ENCODE data around the gene LMTK3. TPM values are rescaled to one million over a fixed set of nuclear protein-coding genes. Genes with fewer than 3 reads are reported as not detected.

Gene LMTK3
- polyA plus RNA-seq, 1 donor: 7.2 TPM

DNA sequence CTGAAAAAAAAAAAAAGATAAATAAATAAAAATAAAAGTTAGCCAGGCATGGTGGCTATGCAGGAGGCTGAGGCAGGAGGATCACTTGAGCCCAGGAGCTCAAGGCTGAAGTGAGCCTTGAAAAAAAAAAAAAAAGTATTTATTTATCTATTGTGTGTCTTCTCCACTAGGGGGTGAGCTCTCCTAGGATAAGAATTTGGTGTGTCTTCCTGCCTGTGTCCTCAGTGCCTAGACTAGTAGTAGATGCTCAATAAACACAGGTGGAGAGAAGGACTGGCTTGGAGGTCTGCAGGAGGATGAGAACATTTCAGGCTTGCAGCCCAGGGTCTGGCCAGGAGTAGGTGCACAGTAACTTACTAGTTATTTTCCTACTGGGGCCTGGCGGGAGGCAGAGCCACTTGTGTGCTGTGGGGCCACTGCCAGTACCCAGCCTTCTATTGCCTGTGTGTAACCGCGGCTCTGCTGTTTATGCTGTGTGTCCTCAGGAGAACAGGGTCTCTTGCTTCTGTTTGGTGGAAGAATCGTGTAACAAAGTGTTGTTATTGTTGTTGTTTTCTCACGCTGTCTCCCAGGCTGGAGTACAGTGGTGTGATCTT, 5.4 kb downstream of the LMTK3 start:
- no peak overlapping the region for H3K4me3 ChIP-seq (ENCODE audit: low read length)
- no peaks in the 10 kb centered on the region for H3K9me3 ChIP-seq (ENCODE audit: control insufficient read depth, low read depth, low read length)
- H3K27ac ChIP-seq (ENCODE audit: low read length): no peak overlapping the region
- peaks cover 7% of the 10 kb centered on the region for H3K4me1 ChIP-seq (ENCODE audit: control insufficient read depth, insufficient read depth, low read length)
- no peak for DNase-seq
- peaks cover 23% of the 10 kb centered on the region for H3K27me3 ChIP-seq (ENCODE audit: control insufficient read depth, insufficient read depth, low read length)
- no CpG with 5 or more reads among the region's 5 CpGs for WGBS (ENCODE audit: insufficient coverage, low lambda C conversion rate)
- no peaks in the 10 kb centered on the region for H3K36me3 ChIP-seq (ENCODE audit: control insufficient read depth, insufficient read depth, low read length)

DNA sequence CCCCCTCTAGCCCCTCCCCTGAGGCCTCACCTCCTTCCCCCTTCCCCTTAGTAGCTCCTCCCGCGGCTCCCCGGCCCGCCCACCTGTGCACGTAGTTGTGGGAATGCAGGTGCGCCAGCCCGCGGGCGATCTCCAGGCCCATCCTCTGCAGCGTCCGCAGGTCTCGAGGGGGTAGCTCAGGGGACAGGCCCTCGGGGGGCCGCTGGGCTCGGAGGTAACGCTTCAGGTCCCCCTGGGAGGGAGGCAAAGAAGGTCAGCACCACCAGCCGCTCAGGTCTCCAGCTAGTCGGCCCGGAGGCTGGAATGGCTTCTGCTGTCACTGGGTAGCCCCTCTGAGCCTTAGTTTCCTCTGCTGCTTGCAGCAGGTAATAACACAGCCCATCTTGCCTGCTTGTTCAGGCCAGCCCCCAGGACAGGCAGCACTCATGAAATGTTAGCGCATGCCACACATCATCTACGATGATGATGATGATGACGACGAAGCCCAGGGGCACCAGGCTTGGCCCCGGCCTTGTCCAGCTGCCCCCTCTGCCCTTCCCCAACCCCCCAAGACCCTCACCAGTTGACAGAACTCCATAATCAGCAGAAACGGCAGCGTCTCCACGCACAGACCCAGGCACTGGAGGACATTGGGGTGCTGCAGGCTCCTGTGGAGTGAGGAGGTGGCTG, 9.2 kb downstream of the LMTK3 start:
- no CpG with 5 or more reads among the region's 27 CpGs for WGBS (ENCODE audit: insufficient coverage, low lambda C conversion rate)
- H3K36me3 ChIP-seq (ENCODE audit: control insufficient read depth, insufficient read depth, low read length): no peaks in the 10 kb centered on the region
- H3K4me3 ChIP-seq (ENCODE audit: low read length): peak overlapping the region; percentile 55
- H3K27me3 ChIP-seq (ENCODE audit: control insufficient read depth, insufficient read depth, low read length): peaks cover 24% of the 10 kb centered on the region
- no peak for DNase-seq
- peak overlapping the region; percentile 64 for H3K27ac ChIP-seq (ENCODE audit: low read length)
- H3K4me1 ChIP-seq (ENCODE audit: control insufficient read depth, insufficient read depth, low read length): peaks cover 22% of the 10 kb centered on the region
- no peaks in the 10 kb centered on the region for H3K9me3 ChIP-seq (ENCODE audit: control insufficient read depth, low read depth, low read length)

GRCh38 chr19:48501494-48502349, 9.9 kb downstream of the LMTK3 start:
- H3K4me3 ChIP-seq (ENCODE audit: low read length): peak overlapping the region; percentile 57
- peaks cover 28% of the 10 kb centered on the region for H3K4me1 ChIP-seq (ENCODE audit: control insufficient read depth, insufficient read depth, low read length)
- no peaks in the 10 kb centered on the region for H3K9me3 ChIP-seq (ENCODE audit: control insufficient read depth, low read depth, low read length)
- H3K27ac ChIP-seq (ENCODE audit: low read length): peak overlapping the region; percentile 90
- peaks cover 27% of the 10 kb centered on the region for H3K27me3 ChIP-seq (ENCODE audit: control insufficient read depth, insufficient read depth, low read length)
- WGBS (ENCODE audit: insufficient coverage, low lambda C conversion rate): 0% methylated on average over 1 of the region's 20 CpGs
- peak; percentile 98 to 99 for DNase-seq
- no peaks in the 10 kb centered on the region for H3K36me3 ChIP-seq (ENCODE audit: control insufficient read depth, insufficient read depth, low read length)

- no peaks in the 10 kb centered on the region for H3K36me3 ChIP-seq (ENCODE audit: control insufficient read depth, insufficient read depth, low read length)
- DNase-seq: no peak
- H3K27me3 ChIP-seq (ENCODE audit: control insufficient read depth, insufficient read depth, low read length): peaks cover 27% of the 10 kb centered on the region
- no CpG with 5 or more reads among the region's 32 CpGs for WGBS (ENCODE audit: insufficient coverage, low lambda C conversion rate)
- no peaks in the 10 kb centered on the region for H3K9me3 ChIP-seq (ENCODE audit: control insufficient read depth, low read depth, low read length)
- peaks cover 29% of the 10 kb centered on the region for H3K4me1 ChIP-seq (ENCODE audit: control insufficient read depth, insufficient read depth, low read length)
- peak overlapping the region; percentile 90 for H3K27ac ChIP-seq (ENCODE audit: low read length)
- H3K4me3 ChIP-seq (ENCODE audit: low read length): peak overlapping the region; percentile 57
Observed at GRCh38 chr19:48500830-48501493, 10.7 kb downstream of the LMTK3 start.

DNA sequence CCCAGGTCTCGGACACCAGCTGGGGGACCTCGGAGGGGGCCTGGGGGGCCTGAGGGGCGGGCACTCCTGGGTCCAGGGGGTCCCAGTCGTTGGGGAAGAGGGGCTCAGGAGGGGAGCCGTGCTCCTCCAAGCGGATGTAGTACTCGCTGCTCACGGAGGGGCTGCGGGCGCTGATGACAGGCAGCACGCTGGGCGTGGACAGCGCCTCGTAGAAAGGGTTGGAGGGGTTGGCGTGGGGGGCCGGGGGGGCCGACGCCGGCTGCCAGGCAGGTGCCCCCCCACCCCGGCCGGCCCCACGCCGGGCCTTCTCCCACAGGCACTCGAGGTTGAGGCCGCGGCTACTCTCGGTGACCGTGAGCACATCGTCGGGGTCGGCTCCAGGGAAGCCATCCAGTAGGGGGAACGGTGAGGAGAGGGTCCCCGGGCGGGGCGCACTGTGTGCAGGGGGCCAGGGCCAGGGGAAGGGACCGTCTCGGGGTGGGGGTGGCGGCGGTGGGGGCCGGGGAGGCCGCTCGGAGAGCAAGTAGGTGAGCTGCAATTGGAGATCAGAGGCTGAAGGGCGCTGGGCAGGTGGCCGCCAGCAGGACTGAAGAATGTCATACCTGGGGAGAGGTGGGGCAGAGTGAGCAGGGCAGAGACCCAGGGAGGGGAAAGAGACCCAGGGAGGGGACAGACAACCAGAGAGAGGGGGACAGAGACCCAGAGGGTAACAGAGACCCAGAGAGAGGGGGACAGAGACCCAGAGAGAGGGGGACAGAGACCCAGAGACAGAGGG, 12.1 kb downstream of the LMTK3 start:
- Histone ChIP-seq H3K27me3 (ENCODE audit: control insufficient read depth, insufficient read depth, low read length) (peaks cover 27% of the 10 kb centered on the region), H3K4me3 (ENCODE audit: low read length) (no peak overlapping the region), H3K9me3 (ENCODE audit: control insufficient read depth, low read depth, low read length) (no peaks in the 10 kb centered on the region), H3K4me1 (ENCODE audit: control insufficient read depth, insufficient read depth, low read length) (peaks cover 40% of the 10 kb centered on the region), H3K36me3 (ENCODE audit: control insufficient read depth, insufficient read depth, low read length) (no peaks in the 10 kb centered on the region), H3K27ac (ENCODE audit: low read length) (no peak overlapping the region)
- peak in 1 of 2 donors; percentile 6 for DNase-seq
- WGBS (ENCODE audit: insufficient coverage, low lambda C conversion rate): no CpG with 5 or more reads among the region's 44 CpGs

GRCh38 chr19:48498595-48499311, 12.9 kb downstream of the LMTK3 start:
- Histone ChIP-seq H3K36me3 (ENCODE audit: control insufficient read depth, insufficient read depth, low read length) (no peaks in the 10 kb centered on the region), H3K27me3 (ENCODE audit: control insufficient read depth, insufficient read depth, low read length) (peaks cover 27% of the 10 kb centered on the region), H3K9me3 (ENCODE audit: control insufficient read depth, low read depth, low read length) (no peaks in the 10 kb centered on the region), H3K27ac (ENCODE audit: low read length) (no peak overlapping the region), H3K4me1 (ENCODE audit: control insufficient read depth, insufficient read depth, low read length) (peaks cover 44% of the 10 kb centered on the region), H3K4me3 (ENCODE audit: low read length) (peak overlapping the region; percentile 6)
- WGBS (ENCODE audit: insufficient coverage, low lambda C conversion rate): no CpG with 5 or more reads among the region's 59 CpGs
- DNase-seq: peak in 1 of 2 donors; percentile 16

- Histone ChIP-seq H3K27me3 (ENCODE audit: control insufficient read depth, insufficient read depth, low read length) (peaks cover 27% of the 10 kb centered on the region), H3K36me3 (ENCODE audit: control insufficient read depth, insufficient read depth, low read length) (no peaks in the 10 kb centered on the region), H3K4me1 (ENCODE audit: control insufficient read depth, insufficient read depth, low read length) (peaks cover 44% of the 10 kb centered on the region), H3K4me3 (ENCODE audit: low read length) (peak overlapping the region; percentile 22), H3K27ac (ENCODE audit: low read length) (no peak overlapping the region), H3K9me3 (ENCODE audit: control insufficient read depth, low read depth, low read length) (no peaks in the 10 kb centered on the region)
- no CpG with 5 or more reads among the region's 46 CpGs for WGBS (ENCODE audit: insufficient coverage, low lambda C conversion rate)
- DNase-seq: peak in 1 of 2 donors; percentile 28
Observed at GRCh38 chr19:48497728-48498594, 13.7 kb downstream of the LMTK3 start.

DNA sequence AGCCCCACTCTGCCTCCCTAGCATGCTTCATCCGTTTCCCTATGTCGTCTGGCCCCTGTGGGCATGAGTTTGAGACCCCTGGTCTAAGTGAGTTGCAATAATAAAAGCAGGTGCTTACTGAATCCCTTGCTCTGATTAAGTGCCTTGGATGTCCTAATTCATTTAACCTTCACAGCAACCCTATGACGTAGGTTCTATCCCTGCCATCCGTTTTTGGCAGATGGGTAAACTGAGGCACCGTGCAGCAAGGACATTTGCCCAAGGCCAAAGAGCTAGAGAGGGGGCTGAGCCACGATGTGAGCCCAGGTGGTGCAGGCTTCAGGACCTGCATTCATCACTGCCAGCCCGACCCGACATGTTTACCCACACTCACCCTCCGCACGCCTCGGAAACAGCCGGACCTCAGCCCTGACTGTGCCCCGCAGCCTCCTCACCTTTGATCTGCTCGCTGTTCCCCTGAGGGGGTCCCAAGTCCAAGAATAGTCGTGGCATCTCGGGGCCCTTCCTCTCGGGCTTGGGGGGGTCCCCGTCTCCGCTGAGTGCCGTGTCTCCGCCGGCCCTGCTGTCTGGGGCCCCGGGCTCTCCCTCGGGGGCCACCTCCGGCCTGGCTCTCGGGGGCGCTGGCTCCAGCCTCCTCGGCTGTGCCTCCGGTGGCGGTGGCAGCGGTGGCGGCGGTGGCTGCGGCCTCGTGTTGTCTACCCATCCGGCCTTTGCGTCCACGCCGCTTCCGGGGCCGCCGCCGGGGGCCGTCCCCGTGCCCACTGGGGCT, 14.5 kb downstream of the LMTK3 start:
- Histone ChIP-seq H3K9me3 (ENCODE audit: control insufficient read depth, low read depth, low read length) (no peaks in the 10 kb centered on the region), H3K4me3 (ENCODE audit: low read length) (peak overlapping the region; percentile 22), H3K4me1 (ENCODE audit: control insufficient read depth, insufficient read depth, low read length) (peaks cover 41% of the 10 kb centered on the region), H3K36me3 (ENCODE audit: control insufficient read depth, insufficient read depth, low read length) (no peaks in the 10 kb centered on the region), H3K27ac (ENCODE audit: low read length) (no peak overlapping the region), H3K27me3 (ENCODE audit: control insufficient read depth, insufficient read depth, low read length) (peaks cover 27% of the 10 kb centered on the region)
- no CpG with 5 or more reads among the region's 45 CpGs for WGBS (ENCODE audit: insufficient coverage, low lambda C conversion rate)
- DNase-seq: peak in 1 of 2 donors; percentile 57

All from large intestine (tissue), 3 donors.